ENCODE data around the gene DAP.

DNA sequence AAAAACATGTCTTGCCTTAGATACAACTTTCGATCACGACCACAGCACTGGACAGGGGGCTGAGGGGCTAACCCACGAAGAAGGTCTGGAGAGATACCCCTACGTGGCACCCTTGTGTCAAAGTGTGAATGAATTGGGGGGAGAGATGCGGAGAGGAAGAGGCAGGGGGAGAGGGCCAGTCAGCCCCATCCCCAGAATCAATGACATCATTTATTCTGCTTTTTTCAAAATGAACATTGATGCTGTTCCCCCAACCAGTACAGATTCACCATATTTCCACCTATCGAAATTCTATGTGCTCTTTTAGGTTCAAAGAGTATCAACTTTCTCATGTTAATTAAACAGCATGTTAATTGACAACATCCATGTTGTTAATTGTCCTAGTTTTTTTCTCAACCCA, 32.4 kb downstream of the DAP start:
- TF ChIP-seq, protein P1, sequence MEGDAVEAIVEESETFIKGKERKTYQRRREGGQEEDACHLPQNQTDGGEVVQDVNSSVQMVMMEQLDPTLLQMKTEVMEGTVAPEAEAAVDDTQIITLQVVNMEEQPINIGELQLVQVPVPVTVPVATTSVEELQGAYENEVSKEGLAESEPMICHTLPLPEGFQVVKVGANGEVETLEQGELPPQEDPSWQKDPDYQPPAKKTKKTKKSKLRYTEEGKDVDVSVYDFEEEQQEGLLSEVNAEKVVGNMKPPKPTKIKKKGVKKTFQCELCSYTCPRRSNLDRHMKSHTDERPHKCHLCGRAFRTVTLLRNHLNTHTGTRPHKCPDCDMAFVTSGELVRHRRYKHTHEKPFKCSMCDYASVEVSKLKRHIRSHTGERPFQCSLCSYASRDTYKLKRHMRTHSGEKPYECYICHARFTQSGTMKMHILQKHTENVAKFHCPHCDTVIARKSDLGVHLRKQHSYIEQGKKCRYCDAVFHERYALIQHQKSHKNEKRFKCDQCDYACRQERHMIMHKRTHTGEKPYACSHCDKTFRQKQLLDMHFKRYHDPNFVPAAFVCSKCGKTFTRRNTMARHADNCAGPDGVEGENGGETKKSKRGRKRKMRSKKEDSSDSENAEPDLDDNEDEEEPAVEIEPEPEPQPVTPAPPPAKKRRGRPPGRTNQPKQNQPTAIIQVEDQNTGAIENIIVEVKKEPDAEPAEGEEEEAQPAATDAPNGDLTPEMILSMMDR (conservative IDR thresholded peaks at IDR 0.05; ENCODE audit: low read depth, low read length): no peak
- no peak for TF ChIP-seq EZH2 (IDR thresholded peaks at IDR 0.05; ENCODE audit: low read length, unreplicated experiment)
- no peak for TF ChIP-seq EZH2phosphoT487 (IDR thresholded peaks at IDR 0.05; ENCODE audit: borderline replicate concordance, low read length)

All from PC-3 (cell line).